Parathyroid adenoma (tissue), 2 donors: Measurements from ENCODE around the gene MYOF.

ENCODE experiments used
- H2AFZ ChIP-seq: fragments of 300-600 bp; sonication (generic); one replicate; pipeline ENCODE4 v1.7.0; 2017; ENCODE audit warnings: antibody characterized with exemption, mild to moderate bottlenecking
- H3K27ac ChIP-seq: fragments of 300-600 bp; sonication (generic); one replicate; pipeline ENCODE4 v1.7.0; 2017
- H3K27me3 ChIP-seq: fragments of 300-600 bp; sonication (generic); one replicate; pipeline ENCODE4 v1.7.0; 2017; ENCODE audit warnings: low read length; ENCODE audit not compliant: control insufficient read depth, insufficient read depth
- H3K36me3 ChIP-seq: fragments of 300-600 bp; sonication (generic); one replicate; pipeline ENCODE4 v1.7.0; 2017; ENCODE audit warnings: low read length; ENCODE audit not compliant: control insufficient read depth, insufficient read depth
- H3K4me1 ChIP-seq: fragments of 300-600 bp; sonication (generic); one replicate; pipeline ENCODE4 v1.7.0; 2017; ENCODE audit warnings: control low read depth
- H3K4me2 ChIP-seq: fragments of 300-600 bp; sonication (generic); one replicate; pipeline ENCODE4 v1.7.0; 2017; ENCODE audit warnings: low read length
- H3K4me3 ChIP-seq: fragments of 300-600 bp; sonication (generic); one replicate; pipeline ENCODE4 v1.7.0; 2017; ENCODE audit warnings: low read depth, low read length
- H3K79me2 ChIP-seq: fragments of 300-600 bp; sonication (generic); one replicate; pipeline ENCODE4 v1.7.0; 2017; ENCODE audit warnings: control low read depth
- H3K9ac ChIP-seq: fragments of 300-600 bp; sonication (generic); one replicate; pipeline ENCODE4 v1.7.0; 2017; ENCODE audit warnings: mild to moderate bottlenecking
- H3K9me3 ChIP-seq: fragments of 300-600 bp; sonication (generic); one replicate; pipeline ENCODE4 v1.7.0; 2017; ENCODE audit warnings: low read length; ENCODE audit not compliant: control insufficient read depth
- CTCF ChIP-seq: fragments of 300-600 bp; sonication (generic); IDR thresholded peaks from one replicate; pipeline ENCODE4 v1.7.0; 2017; ENCODE audit warnings: antibody characterized with exemption, mild to moderate bottlenecking
- donor health status: primary hyperparathyroidism.

Gene MYOF

DNA sequence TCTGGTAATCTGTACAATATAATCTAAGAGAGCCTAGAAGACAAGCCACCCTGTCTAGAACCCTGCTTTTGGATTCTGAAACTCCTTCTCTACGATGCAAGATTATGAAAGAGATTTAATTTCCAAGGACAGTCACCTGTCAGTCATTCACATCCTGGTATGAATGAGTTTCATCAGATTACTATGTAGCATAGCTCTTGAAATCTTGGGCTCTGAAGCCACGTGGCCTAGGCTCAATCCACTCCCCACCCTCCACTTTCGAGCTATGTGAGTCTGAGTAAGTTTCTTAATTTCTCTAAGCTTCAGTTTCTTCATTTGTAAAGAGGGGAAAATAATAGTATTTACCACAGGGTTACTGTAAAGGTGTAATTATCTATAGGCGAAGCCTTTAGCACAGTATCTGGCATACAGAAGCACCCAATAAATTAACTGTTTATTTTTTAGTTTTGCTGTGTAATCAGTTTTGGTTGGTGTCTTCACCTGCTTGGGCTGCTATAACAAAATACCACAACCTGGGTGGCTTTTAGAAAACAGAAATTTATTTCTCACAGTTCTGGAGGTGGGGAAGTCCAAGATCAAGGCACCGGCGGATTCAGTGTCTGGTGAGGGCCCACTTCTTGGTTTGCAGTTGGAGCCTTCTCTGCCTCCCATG lies 71.3 kb downstream of the MYOF start:
- H3K9ac ChIP-seq: no peak overlapping the region

GRCh38 chr10:93408783-93409182 lies 73.4 kb downstream of the MYOF start:
- Histone ChIP-seq H3K36me3 (no peaks in the 10 kb centered on the region), H3K4me2 (no peak overlapping the region), H2AFZ (no peak overlapping the region), H3K9me3 (no peaks in the 10 kb centered on the region), H3K4me3 (no peak overlapping the region), H3K4me1 (peaks cover 12% of the 10 kb centered on the region), H3K27me3 (no peaks in the 10 kb centered on the region), H3K27ac (no peak overlapping the region), H3K9ac (no peak overlapping the region), H3K79me2 (no peaks in the 10 kb centered on the region)
- TF ChIP-seq CTCF: no peak

More for the DNA sequence above, 71.3 kb downstream of the MYOF start:
- Histone ChIP-seq H3K4me3 (no peak overlapping the region), H3K79me2 (no peaks in the 10 kb centered on the region), H3K36me3 (no peaks in the 10 kb centered on the region), H3K27ac (no peak overlapping the region), H3K4me2 (no peak overlapping the region), H3K27me3 (no peaks in the 10 kb centered on the region), H3K4me1 (peaks cover 15% of the 10 kb centered on the region), H2AFZ (no peak overlapping the region), H3K9me3 (no peaks in the 10 kb centered on the region)
- no peak for TF ChIP-seq CTCF

- H3K9ac ChIP-seq: no peak overlapping the region
These were observed 75.6 kb downstream of the MYOF start for GRCh38 chr10:93406364-93407145.

GRCh38 chr10:93404048-93404354 lies 78.1 kb downstream of the MYOF start:
- peaks cover 35% of the 10 kb centered on the region for H3K4me1 ChIP-seq
- TF ChIP-seq CTCF: no peak
- no peaks in the 10 kb centered on the region for H3K36me3 ChIP-seq
- H2AFZ ChIP-seq: peak overlapping the region; percentile 38
- H3K79me2 ChIP-seq: no peaks in the 10 kb centered on the region
- no peak overlapping the region for H3K4me3 ChIP-seq
- no peaks in the 10 kb centered on the region for H3K27me3 ChIP-seq
- no peak overlapping the region for H3K4me2 ChIP-seq
- no peaks in the 10 kb centered on the region for H3K9me3 ChIP-seq
- H3K27ac ChIP-seq: peak overlapping the region; percentile 79
- H3K9ac ChIP-seq: no peak overlapping the region

More at GRCh38 chr10:93406364-93407145, 75.6 kb downstream of the MYOF start:
- no peaks in the 10 kb centered on the region for H3K36me3 ChIP-seq
- peak overlapping the region; percentile 9 for H2AFZ ChIP-seq
- H3K27ac ChIP-seq: peak overlapping the region; percentile 67
- no peaks in the 10 kb centered on the region for H3K9me3 ChIP-seq
- peaks cover 29% of the 10 kb centered on the region for H3K4me1 ChIP-seq
- no peaks in the 10 kb centered on the region for H3K27me3 ChIP-seq
- no peak for TF ChIP-seq CTCF
- no peak overlapping the region for H3K4me2 ChIP-seq
- no peak overlapping the region for H3K4me3 ChIP-seq
- H3K79me2 ChIP-seq: no peaks in the 10 kb centered on the region
